NCI-H1694 treated with DMSO at 0.1 percent for 48 hours (cell line): Measurements from ENCODE around the gene CELA1.
"Not testable (repeated sequence)": the region's sequence is repeated elsewhere in the genome, so short reads cannot be mapped to it uniquely, and the experiment has no call there.

ENCODE experiments used
- DNase-seq: peaks from one replicate; lab custom pipeline; 2025; lab: John Stamatoyannopoulos, UW

Gene CELA1

GRCh38 chr12:51318057-51318806 is 28.2 kb downstream of the CELA1 start:
- not testable (repeated sequence) for DNase-seq

GRCh38 chr12:51311389-51311788 is 35.1 kb downstream of the CELA1 start:
- no peak for DNase-seq

- no peak for DNase-seq
Observed at GRCh38 chr12:51307655-51308593, 38.6 kb downstream of the CELA1 start.

GRCh38 chr12:51306507-51306906 is 40.0 kb downstream of the CELA1 start:
- DNase-seq = no peak

GRCh38 chr12:51300768-51301167 is 45.7 kb downstream of the CELA1 start:
- DNase-seq = not testable (repeated sequence)

- DNase-seq = no peak
Observed at GRCh38 chr12:51295651-51296050, 50.8 kb downstream of the CELA1 start.

GRCh38 chr12:51294097-51294496 is 52.4 kb downstream of the CELA1 start:
- not testable (repeated sequence) for DNase-seq

- no peak for DNase-seq
Observed at GRCh38 chr12:51293696-51294095, 52.8 kb downstream of the CELA1 start.

- DNase-seq = not testable (repeated sequence)
Observed at GRCh38 chr12:51291603-51292513, 54.6 kb downstream of the CELA1 start.

GRCh38 chr12:51285843-51286242 is 60.6 kb downstream of the CELA1 start:
- no peak for DNase-seq

GRCh38 chr12:51281202-51281924 is 65.1 kb downstream of the CELA1 start:
- DNase-seq = no peak
